GM12801 (cell line): ENCODE data around the gene NXPH2.

Experiments
- TF ChIP-seq, protein P1 (sequence below): IDR thresholded peaks from one replicate; pipeline ENCODE4 v1.5.1; 2011; ENCODE audit warnings: control low read depth; ENCODE audit not compliant: insufficient read length; ENCODE audit errors: extremely low read depth

Gene NXPH2

DNA sequence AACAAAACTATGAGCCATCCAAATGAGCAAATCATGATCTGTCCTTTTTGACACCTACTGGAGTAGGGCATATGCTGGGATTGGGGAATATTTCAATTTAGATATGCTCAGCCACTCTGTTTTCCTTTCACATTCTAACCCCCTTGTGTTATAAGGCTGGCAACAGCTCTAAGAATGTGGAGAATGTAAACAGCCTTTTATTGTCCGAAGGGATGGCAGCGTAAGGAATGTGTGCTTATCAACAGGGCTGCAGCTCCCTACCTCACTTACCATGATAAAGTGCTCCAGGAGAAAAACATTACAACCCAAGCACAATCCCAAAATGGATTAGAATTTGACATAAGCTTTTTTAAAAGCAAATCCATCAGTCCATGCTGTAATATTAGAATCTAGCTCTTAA lies 2.2 kb downstream of the NXPH2 start:
- TF ChIP-seq, protein P1, sequence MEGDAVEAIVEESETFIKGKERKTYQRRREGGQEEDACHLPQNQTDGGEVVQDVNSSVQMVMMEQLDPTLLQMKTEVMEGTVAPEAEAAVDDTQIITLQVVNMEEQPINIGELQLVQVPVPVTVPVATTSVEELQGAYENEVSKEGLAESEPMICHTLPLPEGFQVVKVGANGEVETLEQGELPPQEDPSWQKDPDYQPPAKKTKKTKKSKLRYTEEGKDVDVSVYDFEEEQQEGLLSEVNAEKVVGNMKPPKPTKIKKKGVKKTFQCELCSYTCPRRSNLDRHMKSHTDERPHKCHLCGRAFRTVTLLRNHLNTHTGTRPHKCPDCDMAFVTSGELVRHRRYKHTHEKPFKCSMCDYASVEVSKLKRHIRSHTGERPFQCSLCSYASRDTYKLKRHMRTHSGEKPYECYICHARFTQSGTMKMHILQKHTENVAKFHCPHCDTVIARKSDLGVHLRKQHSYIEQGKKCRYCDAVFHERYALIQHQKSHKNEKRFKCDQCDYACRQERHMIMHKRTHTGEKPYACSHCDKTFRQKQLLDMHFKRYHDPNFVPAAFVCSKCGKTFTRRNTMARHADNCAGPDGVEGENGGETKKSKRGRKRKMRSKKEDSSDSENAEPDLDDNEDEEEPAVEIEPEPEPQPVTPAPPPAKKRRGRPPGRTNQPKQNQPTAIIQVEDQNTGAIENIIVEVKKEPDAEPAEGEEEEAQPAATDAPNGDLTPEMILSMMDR = no peak

- TF ChIP-seq, protein P1 = no peak
Measured at GRCh38 chr2:138775736-138776135, 4.5 kb downstream of the NXPH2 start.

GRCh38 chr2:138771534-138771933 lies 8.7 kb downstream of the NXPH2 start:
- TF ChIP-seq, protein P1 = no peak

DNA sequence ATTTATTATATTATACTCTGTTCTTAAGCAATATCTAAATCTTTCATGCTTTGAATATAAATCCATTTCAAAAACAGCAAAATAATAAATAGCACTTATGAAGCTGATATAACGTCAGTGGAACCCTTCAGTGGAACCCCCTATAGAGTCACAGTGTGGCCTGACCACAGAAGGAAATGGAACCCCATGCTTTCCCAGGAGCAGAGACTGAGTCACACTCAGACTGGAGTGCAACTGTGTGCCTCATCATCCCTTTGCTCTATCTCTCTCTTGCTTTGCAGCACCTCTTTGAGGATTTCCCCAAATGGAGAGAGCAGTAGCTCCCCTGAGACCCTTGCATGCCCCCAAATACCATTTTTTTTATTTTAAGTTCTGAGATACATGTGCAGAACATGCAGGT lies 13.1 kb downstream of the NXPH2 start:
- TF ChIP-seq, protein P1 = no peak

DNA sequence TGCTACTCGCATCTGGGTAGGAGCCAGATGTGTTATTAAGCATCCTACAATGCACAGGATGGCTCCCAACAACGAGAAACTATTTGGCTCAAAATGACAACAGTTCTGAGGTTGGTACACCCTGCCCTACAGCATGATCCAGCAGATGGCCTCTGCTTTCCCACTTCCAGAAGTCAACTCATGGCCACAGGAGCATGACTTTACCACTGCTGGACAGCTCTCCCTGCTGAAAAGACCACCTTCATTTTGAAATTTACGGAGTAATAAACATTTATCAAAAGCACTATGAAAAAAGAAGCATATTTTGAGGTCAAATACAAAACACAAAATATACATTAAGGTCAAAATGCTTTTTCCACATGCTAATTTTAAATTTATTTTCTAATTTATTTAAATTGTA lies 13.7 kb downstream of the NXPH2 start:
- TF ChIP-seq, protein P1 = no peak

DNA sequence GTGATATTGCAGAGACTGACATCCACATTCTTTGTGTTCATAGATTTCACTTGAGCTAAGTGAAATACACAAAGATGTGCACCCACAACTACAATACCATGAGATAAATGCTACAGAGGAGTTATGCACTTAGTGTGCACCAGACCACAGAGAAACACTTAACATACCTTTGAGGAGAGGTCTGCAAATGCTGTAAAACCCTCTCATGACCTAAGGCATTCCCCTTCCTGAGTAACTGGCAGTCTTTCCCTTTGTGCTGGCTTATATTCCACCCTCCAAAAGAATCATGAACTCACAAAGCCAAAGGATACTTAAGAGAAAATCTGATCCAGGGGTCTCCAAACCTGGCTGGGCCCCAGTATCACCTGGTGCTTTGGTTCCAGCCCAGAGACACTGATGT lies 16.2 kb downstream of the NXPH2 start:
- TF ChIP-seq, protein P1 = no peak

GRCh38 chr2:138762533-138762932 lies 17.7 kb downstream of the NXPH2 start:
- TF ChIP-seq, protein P1 = no peak

- TF ChIP-seq, protein P1 = no peak
Measured at GRCh38 chr2:138760676-138761075, 19.5 kb downstream of the NXPH2 start.
